ENCODE data around the gene HPD. TPM values are rescaled to one million over a fixed set of nuclear protein-coding genes. Genes with fewer than 3 reads are reported as not detected.

HPD gene
- total RNA-seq, 2 donors from 2014 or later, result not detected

- DNase-seq (no peak), ATAC-seq (replicated peaks in 1 of 2) (peak in 1 of 2 donors; percentile 18)
- no peaks in the 10 kb centered on the region for H3K27me3 Mint-ChIP-seq (ENCODE audit: low read depth)
- H3K36me3 Mint-ChIP-seq (ENCODE audit: insufficient read depth in 2 of 2), result peaks cover 0 to 30% of the 10 kb centered on the region in 2 donors
- H3K4me3 Mint-ChIP-seq, result no peak overlapping the region
- H3K9me3 Mint-ChIP-seq, result no peaks in the 10 kb centered on the region
- H3K4me1 Mint-ChIP-seq (ENCODE audit: low read depth), result peaks cover 11% of the 10 kb centered on the region
- H3K27ac Mint-ChIP-seq, result no peak overlapping the region
These were observed 27.9 kb downstream of the HPD start for GRCh38 chr12:121830588-121831265.

GRCh38 chr12:121830134-121830533 is 28.5 kb downstream of the HPD start:
- H3K27ac Mint-ChIP-seq, result no peak overlapping the region
- DNase-seq, result no peak
- no peaks in the 10 kb centered on the region for H3K9me3 Mint-ChIP-seq
- peaks cover 11% of the 10 kb centered on the region for H3K4me1 Mint-ChIP-seq (ENCODE audit: low read depth)
- ATAC-seq (replicated peaks in 1 of 2), result no peak
- peaks cover 0 to 30% of the 10 kb centered on the region in 2 donors for H3K36me3 Mint-ChIP-seq (ENCODE audit: insufficient read depth in 2 of 2)
- no peaks in the 10 kb centered on the region for H3K27me3 Mint-ChIP-seq (ENCODE audit: low read depth)
- no peak overlapping the region for H3K4me3 Mint-ChIP-seq

GRCh38 chr12:121829250-121829918 is 29.3 kb downstream of the HPD start:
- no peaks in the 10 kb centered on the region for H3K27me3 Mint-ChIP-seq (ENCODE audit: low read depth)
- H3K4me3 Mint-ChIP-seq, result no peak overlapping the region
- no peaks in the 10 kb centered on the region for H3K9me3 Mint-ChIP-seq
- peaks cover 11% of the 10 kb centered on the region for H3K4me1 Mint-ChIP-seq (ENCODE audit: low read depth)
- ATAC-seq (replicated peaks in 1 of 2) (no peak), DNase-seq (no peak)
- H3K27ac Mint-ChIP-seq, result peak overlapping the region; percentile 52
- peaks cover 0 to 34% of the 10 kb centered on the region in 2 donors for H3K36me3 Mint-ChIP-seq (ENCODE audit: insufficient read depth in 2 of 2)

- no peak for ATAC-seq (replicated peaks in 1 of 2)
- Mint-ChIP-seq H3K27ac (peak overlapping the region; percentile 75), H3K36me3 (ENCODE audit: insufficient read depth in 2 of 2) (peaks cover 0 to 34% of the 10 kb centered on the region in 2 donors)
These were observed 29.8 kb downstream of the HPD start for GRCh38 chr12:121828826-121829225.

GRCh38 chr12:121828306-121828705 is 30.4 kb downstream of the HPD start:
- no peak for DNase-seq

More at GRCh38 chr12:121828826-121829225, 29.8 kb downstream of the HPD start:
- Mint-ChIP-seq H3K4me3 (no peak overlapping the region), H3K9me3 (no peaks in the 10 kb centered on the region), H3K27me3 (ENCODE audit: low read depth) (no peaks in the 10 kb centered on the region), H3K4me1 (ENCODE audit: low read depth) (peaks cover 11% of the 10 kb centered on the region)
- DNase-seq, result no peak

GRCh38 chr12:121827351-121828099 is 31.1 kb downstream of the HPD start:
- no peak overlapping the region for H3K4me3 Mint-ChIP-seq

More at GRCh38 chr12:121828306-121828705, 30.4 kb downstream of the HPD start:
- H3K27ac Mint-ChIP-seq, result peak overlapping the region; percentile 75
- no peaks in the 10 kb centered on the region for H3K9me3 Mint-ChIP-seq
- H3K27me3 Mint-ChIP-seq (ENCODE audit: low read depth), result no peaks in the 10 kb centered on the region
- H3K4me1 Mint-ChIP-seq (ENCODE audit: low read depth), result peaks cover 11% of the 10 kb centered on the region
- no peak overlapping the region for H3K4me3 Mint-ChIP-seq
- no peak for ATAC-seq (replicated peaks in 1 of 2)
- H3K36me3 Mint-ChIP-seq (ENCODE audit: insufficient read depth in 2 of 2), result peaks cover 0 to 36% of the 10 kb centered on the region in 2 donors

GRCh38 chr12:121826318-121827150 is 32.1 kb downstream of the HPD start:
- ATAC-seq (replicated peaks in 1 of 2), result no peak
- no peak for DNase-seq
- Mint-ChIP-seq H3K36me3 (ENCODE audit: insufficient read depth in 2 of 2) (peaks cover 0 to 30% of the 10 kb centered on the region in 2 donors), H3K9me3 (no peaks in the 10 kb centered on the region), H3K27me3 (ENCODE audit: low read depth) (no peaks in the 10 kb centered on the region), H3K4me1 (ENCODE audit: low read depth) (no peaks in the 10 kb centered on the region), H3K4me3 (no peak overlapping the region), H3K27ac (peak overlapping the region; percentile 55)

More at GRCh38 chr12:121827351-121828099, 31.1 kb downstream of the HPD start:
- DNase-seq (no peak), ATAC-seq (replicated peaks in 1 of 2) (peak in 1 of 2 donors; percentile 21)
- peaks cover 0 to 34% of the 10 kb centered on the region in 2 donors for H3K36me3 Mint-ChIP-seq (ENCODE audit: insufficient read depth in 2 of 2)
- H3K27ac Mint-ChIP-seq, result no peak overlapping the region
- no peaks in the 10 kb centered on the region for H3K9me3 Mint-ChIP-seq
- H3K27me3 Mint-ChIP-seq (ENCODE audit: low read depth), result no peaks in the 10 kb centered on the region
- peaks cover 7% of the 10 kb centered on the region for H3K4me1 Mint-ChIP-seq (ENCODE audit: low read depth)

- Mint-ChIP-seq H3K9me3 (no peaks in the 10 kb centered on the region), H3K36me3 (ENCODE audit: insufficient read depth in 2 of 2) (peaks cover 0 to 33% of the 10 kb centered on the region in 2 donors), H3K4me3 (no peak overlapping the region), H3K4me1 (ENCODE audit: low read depth) (no peaks in the 10 kb centered on the region), H3K27me3 (ENCODE audit: low read depth) (no peaks in the 10 kb centered on the region), H3K27ac (no peak overlapping the region)
- ATAC-seq (replicated peaks in 1 of 2), result no peak
- no peak for DNase-seq
These were observed 33.6 kb downstream of the HPD start for GRCh38 chr12:121825041-121825523.

- peaks cover 0 to 33% of the 10 kb centered on the region in 2 donors for H3K36me3 Mint-ChIP-seq (ENCODE audit: insufficient read depth in 2 of 2)
- H3K4me1 Mint-ChIP-seq (ENCODE audit: low read depth), result no peaks in the 10 kb centered on the region
- ATAC-seq (replicated peaks in 1 of 2) (no peak), DNase-seq (no peak)
- H3K27ac Mint-ChIP-seq, result no peak overlapping the region
- no peak overlapping the region for H3K4me3 Mint-ChIP-seq
- no peaks in the 10 kb centered on the region for H3K27me3 Mint-ChIP-seq (ENCODE audit: low read depth)
- H3K9me3 Mint-ChIP-seq, result no peaks in the 10 kb centered on the region
These were observed 34.9 kb downstream of the HPD start for GRCh38 chr12:121823727-121824115.

- Mint-ChIP-seq H3K4me1 (ENCODE audit: low read depth) (no peaks in the 10 kb centered on the region), H3K4me3 (no peak overlapping the region), H3K36me3 (ENCODE audit: insufficient read depth in 2 of 2) (peaks cover 0 to 28% of the 10 kb centered on the region in 2 donors), H3K9me3 (no peaks in the 10 kb centered on the region), H3K27ac (no peak overlapping the region), H3K27me3 (ENCODE audit: low read depth) (no peaks in the 10 kb centered on the region)
- ATAC-seq (replicated peaks in 1 of 2) (no peak), DNase-seq (no peak)
These were observed 35.4 kb downstream of the HPD start for GRCh38 chr12:121823101-121823726.

- Mint-ChIP-seq H3K27ac (no peak overlapping the region), H3K4me3 (no peak overlapping the region), H3K9me3 (no peaks in the 10 kb centered on the region), H3K36me3 (ENCODE audit: insufficient read depth in 2 of 2) (peaks cover 0 to 26% of the 10 kb centered on the region in 2 donors), H3K4me1 (ENCODE audit: low read depth) (no peaks in the 10 kb centered on the region), H3K27me3 (ENCODE audit: low read depth) (no peaks in the 10 kb centered on the region)
- ATAC-seq (replicated peaks in 1 of 2) (no peak), DNase-seq (no peak)
These were observed 36.1 kb downstream of the HPD start for GRCh38 chr12:121822393-121823100.
